Measurements from ENCODE around the gene PDSS2.

DNA sequence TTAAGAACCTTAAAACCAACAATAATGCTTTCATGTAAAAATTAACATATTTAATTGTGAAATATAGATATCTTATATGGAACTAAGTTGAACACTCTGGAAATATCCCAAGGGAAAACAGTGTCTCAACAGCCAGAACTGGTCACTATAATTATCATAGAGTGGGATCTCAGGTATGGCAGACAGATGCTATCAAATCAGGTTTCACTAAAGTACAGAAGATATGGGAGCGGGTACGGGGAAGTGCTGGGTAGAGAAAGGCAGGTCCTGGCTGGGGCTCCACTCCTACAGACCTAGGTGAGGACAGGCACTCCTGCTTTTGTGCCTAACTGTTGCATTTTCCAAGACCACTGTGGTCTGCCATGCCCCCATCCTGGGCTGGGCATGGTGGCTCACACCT lies 215.9 kb downstream of the PDSS2 start:
- TF ChIP-seq, protein P1, sequence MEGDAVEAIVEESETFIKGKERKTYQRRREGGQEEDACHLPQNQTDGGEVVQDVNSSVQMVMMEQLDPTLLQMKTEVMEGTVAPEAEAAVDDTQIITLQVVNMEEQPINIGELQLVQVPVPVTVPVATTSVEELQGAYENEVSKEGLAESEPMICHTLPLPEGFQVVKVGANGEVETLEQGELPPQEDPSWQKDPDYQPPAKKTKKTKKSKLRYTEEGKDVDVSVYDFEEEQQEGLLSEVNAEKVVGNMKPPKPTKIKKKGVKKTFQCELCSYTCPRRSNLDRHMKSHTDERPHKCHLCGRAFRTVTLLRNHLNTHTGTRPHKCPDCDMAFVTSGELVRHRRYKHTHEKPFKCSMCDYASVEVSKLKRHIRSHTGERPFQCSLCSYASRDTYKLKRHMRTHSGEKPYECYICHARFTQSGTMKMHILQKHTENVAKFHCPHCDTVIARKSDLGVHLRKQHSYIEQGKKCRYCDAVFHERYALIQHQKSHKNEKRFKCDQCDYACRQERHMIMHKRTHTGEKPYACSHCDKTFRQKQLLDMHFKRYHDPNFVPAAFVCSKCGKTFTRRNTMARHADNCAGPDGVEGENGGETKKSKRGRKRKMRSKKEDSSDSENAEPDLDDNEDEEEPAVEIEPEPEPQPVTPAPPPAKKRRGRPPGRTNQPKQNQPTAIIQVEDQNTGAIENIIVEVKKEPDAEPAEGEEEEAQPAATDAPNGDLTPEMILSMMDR (optimal IDR thresholded peaks at IDR 0.05 in 1 of 3, IDR thresholded peaks at IDR 0.05 in 1 of 3, conservative IDR thresholded peaks at IDR 0.05 in 1 of 3; ENCODE audit: extremely low read depth in 1 of 3, insufficient read depth in 2 of 3, low read length in 3 of 3), result no peak
- no peak for TF ChIP-seq EZH2 (IDR thresholded peaks at IDR 0.05; ENCODE audit: low read length)

All from keratinocyte (primary cell).